Measurements from ENCODE around the gene ZIC4.

DNA sequence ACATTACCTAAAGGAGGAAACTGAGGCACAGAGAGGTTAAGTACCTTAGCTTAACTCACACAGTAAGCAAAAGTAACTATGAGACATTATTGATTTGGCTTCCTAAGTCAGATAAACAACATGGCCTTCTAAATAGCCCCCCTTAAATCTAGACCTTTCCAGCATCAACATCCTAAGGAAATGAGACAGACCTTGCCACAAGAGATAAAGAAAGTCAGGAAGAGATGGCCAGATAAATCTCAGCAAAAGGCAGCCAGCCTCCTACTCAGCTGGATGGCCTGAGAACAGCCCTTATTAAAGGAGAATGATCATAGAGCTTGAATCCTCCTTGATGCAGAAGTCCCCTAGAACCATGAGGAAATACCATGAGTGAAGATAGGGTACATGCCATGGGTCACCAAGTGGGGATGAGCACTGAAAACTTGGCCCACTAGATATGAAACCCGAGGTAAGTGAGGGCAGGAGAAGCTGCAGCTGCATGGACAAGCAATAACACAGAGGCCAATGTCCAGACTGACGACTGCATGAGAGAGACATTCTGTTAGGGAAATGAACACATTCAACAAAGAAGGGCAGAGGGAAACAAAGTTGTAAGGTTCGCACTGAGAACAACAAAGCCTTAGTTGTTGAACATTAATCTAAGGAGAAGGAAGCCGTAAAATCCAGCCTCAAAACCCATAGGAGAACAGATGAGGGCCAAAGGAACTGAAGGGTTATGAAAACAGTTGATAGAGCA lies 69.6 kb downstream of the ZIC4 start:
- TF ChIP-seq, protein P1, sequence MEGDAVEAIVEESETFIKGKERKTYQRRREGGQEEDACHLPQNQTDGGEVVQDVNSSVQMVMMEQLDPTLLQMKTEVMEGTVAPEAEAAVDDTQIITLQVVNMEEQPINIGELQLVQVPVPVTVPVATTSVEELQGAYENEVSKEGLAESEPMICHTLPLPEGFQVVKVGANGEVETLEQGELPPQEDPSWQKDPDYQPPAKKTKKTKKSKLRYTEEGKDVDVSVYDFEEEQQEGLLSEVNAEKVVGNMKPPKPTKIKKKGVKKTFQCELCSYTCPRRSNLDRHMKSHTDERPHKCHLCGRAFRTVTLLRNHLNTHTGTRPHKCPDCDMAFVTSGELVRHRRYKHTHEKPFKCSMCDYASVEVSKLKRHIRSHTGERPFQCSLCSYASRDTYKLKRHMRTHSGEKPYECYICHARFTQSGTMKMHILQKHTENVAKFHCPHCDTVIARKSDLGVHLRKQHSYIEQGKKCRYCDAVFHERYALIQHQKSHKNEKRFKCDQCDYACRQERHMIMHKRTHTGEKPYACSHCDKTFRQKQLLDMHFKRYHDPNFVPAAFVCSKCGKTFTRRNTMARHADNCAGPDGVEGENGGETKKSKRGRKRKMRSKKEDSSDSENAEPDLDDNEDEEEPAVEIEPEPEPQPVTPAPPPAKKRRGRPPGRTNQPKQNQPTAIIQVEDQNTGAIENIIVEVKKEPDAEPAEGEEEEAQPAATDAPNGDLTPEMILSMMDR (IDR thresholded peaks at IDR 0.05) = no peak
- no peak for TF ChIP-seq POLR2A (IDR thresholded peaks at IDR 0.05)
